Stimulated activated CD4-positive, alpha-beta T cell treated with anti-CD3 and anti-CD28 coated beads, TNF-alpha, amount 100 ng/mL, for 4 hours (primary cell): ENCODE measurements around the gene CYP3A4.
"Not testable (repeated sequence)": the region's sequence is repeated elsewhere in the genome, so short reads cannot be mapped to it uniquely, and the experiment has no call there.

Experiments used
- DNase-seq, 3 experiments: peaks; one replicate each; pipeline ENCODE4 v3.0.0-alpha.2; 2020; ENCODE audit warnings: low read depth in 3 of 3

CYP3A4 gene

GRCh38 chr7:99723201-99723600 lies 60.8 kb downstream of the CYP3A4 start:
- DNase-seq, result not testable (repeated sequence)

GRCh38 chr7:99720800-99721595 lies 63.0 kb downstream of the CYP3A4 start:
- no peak for DNase-seq

DNA sequence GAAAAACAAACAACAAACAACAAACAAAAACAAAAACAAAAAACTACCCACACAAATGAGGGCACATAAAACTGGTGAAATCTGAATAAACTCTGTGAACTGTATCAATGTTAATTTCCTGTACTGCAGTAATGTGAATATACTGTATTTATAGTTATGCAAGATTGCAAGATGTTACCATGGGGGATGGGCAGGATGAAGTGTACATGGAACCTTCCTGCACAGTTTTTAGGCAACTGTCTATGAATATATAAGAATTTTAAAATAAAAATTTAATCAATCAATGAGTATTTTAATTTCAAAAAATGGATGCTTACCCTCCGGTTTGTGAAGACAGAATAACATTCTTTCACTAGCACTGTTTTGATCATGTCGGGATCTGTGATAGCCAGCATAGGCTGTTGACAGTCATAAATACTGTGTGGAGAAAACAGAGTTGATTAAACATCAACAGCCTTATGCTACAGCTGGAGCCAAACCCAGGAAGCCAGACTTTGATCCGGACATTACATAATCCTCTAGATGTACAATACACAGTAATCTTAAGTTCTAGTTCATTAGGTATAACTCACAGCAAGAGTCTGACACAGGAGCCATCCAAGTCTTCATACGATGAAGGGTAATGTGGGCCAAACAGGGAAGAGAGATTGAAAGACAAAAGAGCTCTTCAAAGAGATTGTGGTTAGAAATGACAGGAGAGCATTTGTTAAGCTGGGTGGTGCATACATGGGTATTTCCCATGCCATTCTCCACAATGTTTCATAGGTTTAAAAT lies 63.8 kb downstream of the CYP3A4 start:
- DNase-seq, result no peak

- DNase-seq, result no peak
These were observed 69.9 kb downstream of the CYP3A4 start for GRCh38 chr7:99713995-99714570.

- no peak for DNase-seq
These were observed 74.0 kb downstream of the CYP3A4 start for GRCh38 chr7:99709838-99710578.

DNA sequence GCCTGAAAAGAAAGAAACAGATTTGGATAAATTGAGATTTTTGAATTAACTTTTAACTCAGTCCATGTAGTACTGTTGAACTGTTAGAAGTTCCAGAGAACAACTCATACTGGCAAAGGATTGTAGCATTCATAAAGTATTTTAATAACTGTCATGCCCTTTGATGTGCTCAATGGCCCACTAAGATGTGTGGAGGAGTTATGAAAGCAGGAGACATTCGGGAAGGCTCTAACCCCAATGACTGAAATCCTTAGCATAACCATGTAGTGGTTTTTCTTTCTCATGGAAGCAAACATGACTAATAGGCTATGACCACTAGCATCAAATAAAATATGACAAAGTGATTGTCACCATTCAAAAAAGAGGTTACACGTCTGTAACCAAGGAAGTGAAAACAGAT lies 74.7 kb downstream of the CYP3A4 start:
- no peak for DNase-seq

DNA sequence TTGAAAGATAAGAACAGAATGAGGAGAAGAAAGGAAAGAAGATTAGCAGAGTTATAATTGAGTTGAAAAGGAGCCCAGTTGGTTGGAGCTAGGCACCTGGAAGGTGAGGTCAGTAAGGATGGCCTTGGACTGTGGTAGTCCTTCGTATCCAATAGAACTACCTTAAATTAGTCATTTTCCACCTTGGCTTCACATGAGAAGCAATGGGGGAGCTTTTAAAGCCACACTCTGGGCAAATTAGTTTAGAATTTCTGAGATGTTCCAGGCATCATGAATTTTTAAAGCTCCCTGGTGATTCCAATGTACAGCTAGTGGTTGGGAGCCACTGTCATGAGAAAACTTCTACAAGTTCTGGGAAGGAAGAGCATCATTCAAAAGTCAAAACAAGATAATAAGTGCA lies 76.9 kb downstream of the CYP3A4 start:
- DNase-seq, result no peak
